HepG2 (cell line): ENCODE measurements around the gene GPBAR1. TPM values are rescaled to one million over a fixed set of nuclear protein-coding genes. Genes with fewer than 3 reads are reported as not detected.
A peak's percentile ranks its signal among the peaks of the same experiment; 100 is the strongest.

Experiments
- ATAC-seq: fragments of 200-7000 bp; cut with Tn5 transposase; 3 replicates; pipeline ENCODE4 v1.9.1; 2020; ENCODE audit warnings: mild to moderate bottlenecking, moderate library complexity
- BruUV-seq: library from RNA; stranded (reverse); fragments of 400-500 nt; replicated peaks from 2 replicates; lab custom pipeline; 2021; lab: Mats Ljungman, UMichigan
- CTCF ChIA-PET: fragments of 300-600 bp; formaldehyde crosslinking; extraction: SDS; loops from one replicate; lab custom pipeline; 2021; ENCODE audit warnings: low total read pairs, inconsistent platforms, low intra/inter-chr PET ratio; lab: Yijun Ruan, JAX
- POLR2A ChIA-PET: fragments of 350-600 bp; sonication (Branson Sonifier 250); formaldehyde crosslinking; loops from one replicate; lab custom pipeline; 2020; ENCODE audit warnings: antibody characterized with exemption, inconsistent platforms; lab: Yijun Ruan, JAX
- DNase-seq: peaks from one replicate; pipeline ENCODE4 v3.0.0-alpha.2; 2015; ENCODE audit warnings: low spot score
- FAIRE-seq: peaks from 3 replicates; lab custom pipeline; 2011; peaks lifted over from hg19 to GRCh38; lab: Jason Lieb, UNC
- H2AFZ ChIP-seq: one replicate; pipeline ENCODE4 v1.6.1; 2011; ENCODE audit warnings: low read length, inconsistent platforms
- H3K27ac ChIP-seq: fragments of 300-600 bp; 3 replicates; pipeline ENCODE4 v1.8.0; 2011; ENCODE audit warnings: mixed run types, mild to moderate bottlenecking, mixed read lengths, low read length, inconsistent platforms; ENCODE audit not compliant: insufficient read depth; ENCODE audit errors: extremely low read length
- H3K27me3 ChIP-seq, 2 experiments: fragments of 200-600 bp in 1 of 2; 2 replicates in 1 of 2; 3 replicates in 1 of 2; pipeline versions ENCODE4 v1.6.0 to v1.8.0; 2011; ENCODE audit warnings: low read length in 2 of 2, mild to moderate bottlenecking in 2 of 2, moderate library complexity in 2 of 2, inconsistent platforms in 1 of 2; ENCODE audit not compliant: insufficient read depth in 2 of 2, control insufficient read depth in 1 of 2
- H3K36me3 ChIP-seq, 2 experiments: fragments of 200-600 bp in 1 of 2; replicated peaks in 1 of 2; 2 replicates in 1 of 2; 3 replicates in 1 of 2; pipeline versions ENCODE4 v1.5.1 to v1.8.0; 2011; ENCODE audit warnings: low read length in 2 of 2, inconsistent platforms in 1 of 2; ENCODE audit not compliant: insufficient read depth in 2 of 2, control insufficient read depth in 1 of 2
- H3K4me1 ChIP-seq: 2 replicates; pipeline ENCODE4 v1.5.1; 2012; ENCODE audit warnings: low read length, inconsistent platforms; ENCODE audit not compliant: insufficient read depth
- H3K4me2 ChIP-seq: 2 replicates; pipeline ENCODE4 v1.6.0; 2011; ENCODE audit warnings: low read depth, low read length, inconsistent platforms
- H3K4me3 ChIP-seq, 3 experiments: fragments of 200-600 bp in 1 of 3; sonication (generic), shearing (Covaris generic) in 1 of 3; replicated peaks in 1 of 3; 2 replicates each; pipeline ENCODE4 v1.5.1; 2011 to 2016; ENCODE audit warnings: low read length in 3 of 3, inconsistent platforms in 2 of 3, low read depth in 2 of 3, mild to moderate bottlenecking in 2 of 3, control low read depth in 1 of 3, mixed read lengths in 1 of 3; ENCODE audit not compliant: insufficient read depth in 1 of 3
- H3K79me2 ChIP-seq: one replicate; pipeline ENCODE4 v1.6.1; 2011; ENCODE audit warnings: low read length, inconsistent platforms; ENCODE audit not compliant: insufficient read depth
- H3K9ac ChIP-seq: 2 replicates; pipeline ENCODE4 v1.6.0; 2011; ENCODE audit warnings: mild to moderate bottlenecking, low read depth, low read length, inconsistent platforms; ENCODE audit not compliant: insufficient read depth
- H3K9me3 ChIP-seq: 2 replicates; pipeline ENCODE4 v1.5.1; 2012; ENCODE audit warnings: mild to moderate bottlenecking, low read length
- H4K20me1 ChIP-seq: 2 replicates; pipeline ENCODE4 v1.6.0; 2011; ENCODE audit warnings: inconsistent platforms, mild to moderate bottlenecking, low read length, moderate library complexity; ENCODE audit not compliant: insufficient read depth
- ERF ChIP-seq: IDR thresholded peaks from 2 replicates; pipeline ENCODE4 v1.6.1; 2018; ENCODE audit warnings: missing biosample characterization, missing genetic modification reagents
- IRF1 ChIP-seq: sonication (generic); formaldehyde crosslinking; IDR thresholded peaks from 2 replicates; pipeline ENCODE4 v1.4.0; 2020; ENCODE audit warnings: low read depth, mild to moderate bottlenecking, missing genetic modification reagents
- MXI1 ChIP-seq: IDR thresholded peaks from 3 replicates; pipeline ENCODE4 v1.6.1; 2012; ENCODE audit warnings: low read depth, low read length, inconsistent platforms, borderline replicate concordance
- NFE2L2 ChIP-seq: fragments of 150-350 bp; IDR thresholded peaks from 2 replicates; pipeline ENCODE4 v1.6.1; 2014; ENCODE audit warnings: low read length
- SNAPC4 ChIP-seq: sonication (generic); formaldehyde crosslinking; IDR thresholded peaks from 2 replicates; pipeline ENCODE4 v1.4.0; 2020; ENCODE audit warnings: mild to moderate bottlenecking, missing genetic modification reagents
- TFAP4 ChIP-seq: sonication (generic); IDR thresholded peaks from 2 replicates; pipeline ENCODE4 v1.6.1; 2016; ENCODE audit warnings: low read depth, borderline replicate concordance
- YEATS4 ChIP-seq: sonication (generic); formaldehyde crosslinking; IDR thresholded peaks from 2 replicates; pipeline ENCODE4 v1.4.0; 2020; ENCODE audit warnings: missing genetic modification reagents, borderline replicate concordance
- ZNF383 ChIP-seq: sonication (generic); formaldehyde crosslinking; IDR thresholded peaks from 2 replicates; pipeline ENCODE4 v1.4.0; 2020; ENCODE audit warnings: missing genetic modification reagents, mild to moderate bottlenecking, borderline replicate concordance
- ZNF772 ChIP-seq: sonication (generic); formaldehyde crosslinking; IDR thresholded peaks from 2 replicates; pipeline ENCODE4 v1.5.0; 2020; ENCODE audit warnings: mild to moderate bottlenecking, missing genetic modification reagents
- ZNF839 ChIP-seq: sonication (generic); formaldehyde crosslinking; IDR thresholded peaks from 2 replicates; pipeline ENCODE4 v1.4.0; 2020; ENCODE audit warnings: missing genetic modification reagents, mild to moderate bottlenecking, borderline replicate concordance
- WGBS: methylation state at CpG from one replicate; pipeline ENCODE4 v1.1.6; 2017; ENCODE audit warnings: low lambda C conversion rate; 5-methylcytosine and 5-hydroxymethylcytosine counted together
- in situ Hi-C: cut with HindIII; loops from 2 replicates; pipeline ENCODE4 v1.10.0; 2017; ENCODE audit warnings: low pct_unique_long_range_greater_than_20kb; ENCODE audit not compliant: extremely low pct_ligation_motif_present
- intact Hi-C: fragments of 100-400 bp; cut with micrococcal nuclease; formaldehyde crosslinking; loops from one replicate; pipeline ENCODE4 v1.10.0; 2022; ENCODE audit not compliant: unreplicated experiment
- polyA plus RNA-seq, 8 experiments: library from polyadenylated mRNA; depleted of rRNA in 3 of 8; stranded (reverse) in 7 of 8; unstranded in 1 of 8; fragments of >200 nt; fragmentation: Illumina TruSeq in 4 of 8; extraction: Trizol in 4 of 8; gene quantifications; 2 replicates each; pipeline versions ENCODE4 v1.2.1 to v1.2.3, GENCODE V29; 2011 to 2016; ENCODE audit warnings: low read depth in 4 of 8, missing spikeins in 1 of 8, mixed read lengths in 1 of 8; ENCODE audit not compliant: insufficient read depth in 1 of 8
- total RNA-seq, 5 experiments: library from RNA; depleted of rRNA; stranded (reverse); fragments of >200 nt; fragmentation: Illumina TruSeq; extraction: Trizol; gene quantifications; 2 replicates each; pipeline ENCODE4 v1.2.3, GENCODE V29; 2016; ENCODE audit warnings: low read depth in 1 of 5

The GPBAR1 gene
- total and polyA plus RNA-seq, 2 of the 13 experiments (the other 11 are each of a cell fraction or from before 2014, with no cell fraction given) = 0.05 to 0.09 TPM

GRCh38 chr2:218276986-218277755 lies 16.4 kb downstream of the GPBAR1 start (continued):
- TF ChIP-seq MXI1 (no peak), YEATS4 (CRISPR knock-in tag) (no peak), ZNF839 (CRISPR knock-in tag) (no peak), TFAP4 (no peak), IRF1 (CRISPR knock-in tag) (no peak)

- POLR2A ChIA-PET = interaction anchor here (1.3 kb wide), 1 partner anchor 9 kb away, joined by 3 read pairs; no protein-coding TSS in a partner anchor
These were observed 17.1 kb downstream of the GPBAR1 start for GRCh38 chr2:218277921-218278320.

More at GRCh38 chr2:218277921-218278320, 17.1 kb downstream of the GPBAR1 start:
- Histone ChIP-seq H3K27me3 (no peaks in the 10 kb centered on the region), H3K36me3 (peaks cover 57 to 90% of the 10 kb centered on the region in 2 experiments), H3K9ac (no peak overlapping the region), H3K79me2 (no peaks in the 10 kb centered on the region), H3K4me1 (peaks cover 3% of the 10 kb centered on the region), H4K20me1 (peaks cover 8% of the 10 kb centered on the region; the same call in 1 of the 2 replicates), H3K9me3 (no peaks in the 10 kb centered on the region), H3K4me2 (no peak overlapping the region), H2AFZ (no peak overlapping the region), H3K4me3 (no peak overlapping the region), H3K27ac (no peak overlapping the region)
- in situ Hi-C loops (loop anchor here (10.0 kb wide), 1 partner anchor 187 kb away; no protein-coding TSS in a partner anchor), intact Hi-C loops (no loop called here)
- no peak for DNase-seq
- BruUV-seq = TSS peak; percentile 23
- no peak for FAIRE-seq
- 93% methylated on average over 7 of the region's 7 CpGs for WGBS
- ATAC-seq = no peak
- CTCF ChIA-PET = no interaction called here
- TF ChIP-seq ZNF383 (CRISPR knock-in tag) (no peak), NFE2L2 (no peak), ZNF772 (CRISPR knock-in tag) (no peak), SNAPC4 (CRISPR knock-in tag) (no peak), ERF (no peak)
